Stimulated activated CD4-positive, alpha-beta T cell treated with anti-CD3 and anti-CD28 coated beads, Interleukin-1b, Interleukin-23, amount 100 ng/mL, for 24 hours (primary cell): ENCODE data around the gene TPX2.

Experiments
- DNase-seq, 4 experiments: peaks; one replicate each; pipeline ENCODE4 v3.0.0-alpha.2; 2020; ENCODE audit warnings: low read depth in 4 of 4, low spot score in 1 of 4

Gene TPX2

GRCh38 chr20:31706607-31707257, 32.4 kb upstream of the TPX2 start:
- no peak for DNase-seq

- DNase-seq = no peak
These were observed 31.9 kb upstream of the TPX2 start for GRCh38 chr20:31707258-31707615.

GRCh38 chr20:31707994-31708735, 30.9 kb upstream of the TPX2 start:
- DNase-seq = no peak

GRCh38 chr20:31708736-31709534, 30.2 kb upstream of the TPX2 start:
- no peak for DNase-seq

- DNase-seq = no peak
These were observed 29.2 kb upstream of the TPX2 start for GRCh38 chr20:31709939-31710338.

- no peak for DNase-seq
These were observed 28.5 kb upstream of the TPX2 start for GRCh38 chr20:31710423-31711108.

- DNase-seq = no peak
These were observed 27.6 kb upstream of the TPX2 start for GRCh38 chr20:31711179-31712111.

- no peak for DNase-seq
These were observed 27.0 kb upstream of the TPX2 start for GRCh38 chr20:31712112-31712553.

GRCh38 chr20:31712564-31713311, 26.4 kb upstream of the TPX2 start:
- DNase-seq = no peak

GRCh38 chr20:31713312-31714273, 25.5 kb upstream of the TPX2 start:
- no peak for DNase-seq

- no peak for DNase-seq
These were observed 23.3 kb upstream of the TPX2 start for GRCh38 chr20:31715766-31716165.

GRCh38 chr20:31716351-31716750, 22.7 kb upstream of the TPX2 start:
- DNase-seq = no peak

GRCh38 chr20:31716818-31717477, 22.1 kb upstream of the TPX2 start:
- no peak for DNase-seq

- no peak for DNase-seq
These were observed 21.4 kb upstream of the TPX2 start for GRCh38 chr20:31717478-31718201.

- no peak for DNase-seq
These were observed 20.0 kb upstream of the TPX2 start for GRCh38 chr20:31718952-31719643.

- no peak for DNase-seq
These were observed 19.2 kb upstream of the TPX2 start for GRCh38 chr20:31719644-31720485.
